ENCODE results near the gene TMPRSS5. TPM values are rescaled to one million over a fixed set of nuclear protein-coding genes. Genes with fewer than 3 reads are reported as not detected.

Gene TMPRSS5
- total RNA-seq, 1 experiment from 2014 or later: 1.5 TPM

DNA sequence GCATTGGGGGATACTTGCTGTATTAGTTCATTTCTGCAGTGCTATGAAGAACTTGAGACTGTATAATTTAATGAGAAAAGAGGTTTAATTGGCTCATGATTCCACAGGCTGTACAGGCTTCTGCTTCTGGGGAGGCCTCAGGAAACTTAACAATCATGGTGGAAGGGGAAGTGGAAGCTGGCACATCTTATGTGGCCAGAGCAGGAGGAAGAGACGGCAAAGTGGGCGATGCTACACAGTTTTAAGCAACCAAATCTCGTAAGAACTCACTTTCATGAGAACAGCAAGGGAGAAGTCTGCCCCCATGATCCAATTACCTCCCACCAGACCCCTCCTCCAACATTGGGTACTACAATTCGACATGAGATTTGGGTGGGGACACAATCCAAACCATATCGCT lies 55.1 kb downstream of the TMPRSS5 start:
- ChIA-PET CTCF (no interaction called here), POLR2A (ENCODE audit: low non-redundant PET) (no interaction called here)
- H3K4me1 ChIP-seq (ENCODE audit: insufficient read depth, low read length, poor library complexity, severe bottlenecking): no peaks in the 10 kb centered on the region
- BruUV-seq (replicated peaks): no TSS peak
- no peak for DNase-seq (ENCODE audit: low spot score)
- no peak overlapping the region for H3K27ac ChIP-seq (ENCODE audit: low read depth, low read length, poor library complexity, severe bottlenecking)
- intact Hi-C loops (cut with micrococcal nuclease; ENCODE audit: unreplicated experiment): no loop called here
- no peaks in the 10 kb centered on the region for H3K9me3 ChIP-seq (ENCODE audit: low read depth, low read length, poor library complexity, severe bottlenecking)
- H3K36me3 ChIP-seq (ENCODE audit: insufficient read depth, low read length, poor library complexity, severe bottlenecking): no peaks in the 10 kb centered on the region
- no peak for TF ChIP-seq EZH2 (IDR thresholded peaks at IDR 0.05; ENCODE audit: borderline replicate concordance, low read depth, low read length, poor library complexity, severe bottlenecking)
- TF ChIP-seq, protein P1, sequence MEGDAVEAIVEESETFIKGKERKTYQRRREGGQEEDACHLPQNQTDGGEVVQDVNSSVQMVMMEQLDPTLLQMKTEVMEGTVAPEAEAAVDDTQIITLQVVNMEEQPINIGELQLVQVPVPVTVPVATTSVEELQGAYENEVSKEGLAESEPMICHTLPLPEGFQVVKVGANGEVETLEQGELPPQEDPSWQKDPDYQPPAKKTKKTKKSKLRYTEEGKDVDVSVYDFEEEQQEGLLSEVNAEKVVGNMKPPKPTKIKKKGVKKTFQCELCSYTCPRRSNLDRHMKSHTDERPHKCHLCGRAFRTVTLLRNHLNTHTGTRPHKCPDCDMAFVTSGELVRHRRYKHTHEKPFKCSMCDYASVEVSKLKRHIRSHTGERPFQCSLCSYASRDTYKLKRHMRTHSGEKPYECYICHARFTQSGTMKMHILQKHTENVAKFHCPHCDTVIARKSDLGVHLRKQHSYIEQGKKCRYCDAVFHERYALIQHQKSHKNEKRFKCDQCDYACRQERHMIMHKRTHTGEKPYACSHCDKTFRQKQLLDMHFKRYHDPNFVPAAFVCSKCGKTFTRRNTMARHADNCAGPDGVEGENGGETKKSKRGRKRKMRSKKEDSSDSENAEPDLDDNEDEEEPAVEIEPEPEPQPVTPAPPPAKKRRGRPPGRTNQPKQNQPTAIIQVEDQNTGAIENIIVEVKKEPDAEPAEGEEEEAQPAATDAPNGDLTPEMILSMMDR (conservative IDR thresholded peaks at IDR 0.05; ENCODE audit: low read depth, low read length): no peak
- no peak overlapping the region for H3K4me3 ChIP-seq (ENCODE audit: low read depth, low read length, poor library complexity, severe bottlenecking)
- no peaks in the 10 kb centered on the region for H3K27me3 ChIP-seq (replicated peaks; ENCODE audit: insufficient read depth, low read depth, low read length, poor library complexity)

- POLR2A ChIA-PET (ENCODE audit: low non-redundant PET): no interaction called here
- no TSS peak for BruUV-seq (replicated peaks)
- Histone ChIP-seq H3K36me3 (ENCODE audit: insufficient read depth, low read length, poor library complexity, severe bottlenecking) (no peaks in the 10 kb centered on the region), H3K4me3 (ENCODE audit: low read depth, low read length, poor library complexity, severe bottlenecking) (no peak overlapping the region), H3K4me1 (ENCODE audit: insufficient read depth, low read length, poor library complexity, severe bottlenecking) (no peaks in the 10 kb centered on the region), H3K27me3 (replicated peaks; ENCODE audit: insufficient read depth, low read depth, low read length, poor library complexity) (no peaks in the 10 kb centered on the region), H3K27ac (ENCODE audit: low read depth, low read length, poor library complexity, severe bottlenecking) (no peak overlapping the region), H3K9me3 (ENCODE audit: low read depth, low read length, poor library complexity, severe bottlenecking) (no peaks in the 10 kb centered on the region)
- intact Hi-C loops (cut with micrococcal nuclease; ENCODE audit: unreplicated experiment): no loop called here
- no peak for TF ChIP-seq EZH2 (IDR thresholded peaks at IDR 0.05; ENCODE audit: borderline replicate concordance, low read depth, low read length, poor library complexity, severe bottlenecking)
- TF ChIP-seq, protein P1 (conservative IDR thresholded peaks at IDR 0.05; ENCODE audit: low read depth, low read length): no peak
- CTCF ChIA-PET: no interaction called here
- no peak for DNase-seq (ENCODE audit: low spot score)
Observed at GRCh38 chr11:113649311-113649710, 56.8 kb downstream of the TMPRSS5 start.

DNA sequence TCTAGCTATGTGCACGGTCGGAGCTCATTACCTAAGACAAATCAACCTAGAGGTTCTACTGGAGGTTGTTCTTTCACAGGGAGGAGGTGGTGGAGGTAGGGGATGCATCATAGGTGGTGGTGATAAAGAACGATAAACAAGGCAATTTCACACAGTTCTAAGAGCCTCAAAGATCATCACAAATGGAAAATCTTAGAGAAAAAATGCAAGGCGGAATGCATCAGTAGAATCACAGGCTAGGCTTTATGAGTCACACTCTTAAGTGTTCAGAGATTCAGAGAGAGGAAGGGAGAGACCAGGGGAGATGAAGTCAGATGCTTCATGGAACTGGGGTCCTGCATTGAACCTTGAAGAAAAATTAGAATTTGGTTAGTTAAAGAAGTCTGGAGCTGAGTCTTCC lies 58.3 kb downstream of the TMPRSS5 start:
- Histone ChIP-seq H3K4me3 (ENCODE audit: low read depth, low read length, poor library complexity, severe bottlenecking) (no peak overlapping the region), H3K4me1 (ENCODE audit: insufficient read depth, low read length, poor library complexity, severe bottlenecking) (no peaks in the 10 kb centered on the region), H3K9me3 (ENCODE audit: low read depth, low read length, poor library complexity, severe bottlenecking) (no peaks in the 10 kb centered on the region), H3K27ac (ENCODE audit: low read depth, low read length, poor library complexity, severe bottlenecking) (no peak overlapping the region), H3K36me3 (ENCODE audit: insufficient read depth, low read length, poor library complexity, severe bottlenecking) (no peaks in the 10 kb centered on the region), H3K27me3 (replicated peaks; ENCODE audit: insufficient read depth, low read depth, low read length, poor library complexity) (peaks cover 7% of the 10 kb centered on the region)
- TF ChIP-seq, protein P1 (conservative IDR thresholded peaks at IDR 0.05; ENCODE audit: low read depth, low read length): no peak
- TF ChIP-seq EZH2 (IDR thresholded peaks at IDR 0.05; ENCODE audit: borderline replicate concordance, low read depth, low read length, poor library complexity, severe bottlenecking): no peak
- ChIA-PET CTCF (no interaction called here), POLR2A (ENCODE audit: low non-redundant PET) (no interaction called here)
- intact Hi-C loops (cut with micrococcal nuclease; ENCODE audit: unreplicated experiment): no loop called here
- no TSS peak for BruUV-seq (replicated peaks)
- no peak for DNase-seq (ENCODE audit: low spot score)

Data from A673 (cell line).